DLD1 (cell line): Measurements from ENCODE around the gene SLC27A1.
"Not testable (repeated sequence)": the region's sequence is repeated elsewhere in the genome, so short reads cannot be mapped to it uniquely, and the experiment has no call there.

ENCODE experiments used
- in situ Hi-C: cut with HindIII; loops from 2 replicates; pipeline ENCODE4 v1.10.0; 2017; ENCODE audit warnings: low sequenced_read_pairs

Gene SLC27A1

DNA sequence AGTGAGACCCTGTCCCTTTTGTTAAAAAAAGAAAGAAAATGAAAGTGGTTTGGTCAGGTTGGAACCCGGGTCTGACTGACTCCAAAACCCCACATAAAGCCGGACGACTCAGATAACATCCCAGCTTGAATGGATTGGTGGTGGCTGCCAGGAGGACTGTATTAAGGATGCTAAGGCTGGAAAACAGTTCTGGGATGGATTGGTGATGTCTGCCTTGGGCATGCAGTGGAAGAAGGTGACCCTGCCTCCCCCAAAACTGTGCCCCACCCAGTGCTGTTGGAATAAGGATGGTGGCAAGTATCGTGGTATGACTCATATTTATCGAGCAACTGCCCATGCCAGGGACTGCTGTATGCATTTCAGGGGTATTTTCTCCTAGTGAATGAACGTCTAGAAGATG, 66.6 kb downstream of the SLC27A1 start:
- in situ Hi-C loops: no loop called here

DNA sequence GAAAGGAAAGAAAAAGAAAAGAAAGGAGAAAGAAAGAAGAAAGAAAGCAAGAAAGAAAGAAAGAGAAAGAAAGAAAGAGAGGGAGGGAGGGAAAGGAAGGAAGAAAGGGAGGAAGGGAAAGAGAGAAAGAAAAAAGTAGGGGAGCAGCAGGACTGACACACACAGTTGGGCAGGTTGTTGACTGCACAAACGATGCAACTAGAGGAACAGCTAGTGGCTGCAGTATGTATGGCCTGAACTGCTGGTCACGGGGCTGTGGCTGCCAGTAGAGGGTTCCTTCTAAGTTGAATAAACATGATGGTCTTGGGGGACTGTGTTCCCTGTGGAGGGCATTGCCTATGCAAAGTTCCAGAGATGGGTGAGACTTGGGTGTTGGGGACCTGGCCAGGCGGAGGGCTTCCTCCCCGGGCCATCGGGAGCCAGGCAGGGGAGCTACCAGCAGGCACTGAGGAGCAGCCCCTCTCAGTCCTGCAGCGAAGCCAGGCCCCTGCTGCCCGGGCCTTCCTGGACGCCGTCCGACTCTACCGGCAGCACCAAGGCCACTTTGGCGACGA, 68.4 kb downstream of the SLC27A1 start:
- in situ Hi-C loops: no loop called here

DNA sequence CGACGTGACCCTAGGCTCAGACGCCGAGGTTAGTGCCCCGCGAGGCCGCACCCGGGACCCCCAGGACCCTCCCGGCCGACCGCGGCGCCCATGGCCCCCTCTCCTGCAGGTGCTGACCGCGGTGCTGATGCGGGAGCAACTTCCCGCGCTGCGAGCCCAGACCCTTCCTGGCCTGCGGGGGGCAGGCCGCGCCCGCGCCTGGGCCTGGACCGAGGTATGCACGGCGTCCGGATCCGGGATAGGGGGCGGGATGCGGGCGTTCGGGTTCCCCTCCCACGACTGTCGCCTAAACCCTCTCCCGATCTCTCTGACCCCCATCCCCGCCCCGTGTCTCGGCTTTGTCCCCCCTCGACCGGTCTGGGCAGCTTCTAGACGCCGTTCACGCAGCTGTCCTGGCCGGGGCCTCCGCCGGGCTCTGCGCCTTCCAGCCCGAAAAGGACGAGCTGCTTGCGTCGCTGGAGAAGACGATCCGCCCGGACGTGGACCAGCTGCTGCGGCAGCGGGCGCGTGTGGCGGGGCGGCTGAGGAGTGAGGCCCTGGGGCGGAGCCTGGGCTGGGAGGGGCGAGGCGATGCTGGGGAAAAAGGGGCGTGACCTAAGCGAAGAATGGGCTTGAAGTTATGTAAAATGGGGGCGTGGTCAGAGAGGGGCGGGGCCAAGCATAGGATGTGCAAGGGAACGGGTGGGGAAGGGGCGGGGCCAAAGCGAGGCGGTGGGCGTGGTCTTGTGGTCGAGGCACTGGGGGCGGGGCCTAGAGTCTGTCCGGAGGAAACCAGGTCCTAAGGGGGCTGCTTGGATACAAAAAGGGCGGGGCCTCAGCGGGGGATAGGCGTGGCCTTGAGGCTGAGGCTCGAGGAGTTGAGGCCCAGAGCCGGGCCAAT, 69.2 kb downstream of the SLC27A1 start:
- in situ Hi-C loops: no loop called here

DNA sequence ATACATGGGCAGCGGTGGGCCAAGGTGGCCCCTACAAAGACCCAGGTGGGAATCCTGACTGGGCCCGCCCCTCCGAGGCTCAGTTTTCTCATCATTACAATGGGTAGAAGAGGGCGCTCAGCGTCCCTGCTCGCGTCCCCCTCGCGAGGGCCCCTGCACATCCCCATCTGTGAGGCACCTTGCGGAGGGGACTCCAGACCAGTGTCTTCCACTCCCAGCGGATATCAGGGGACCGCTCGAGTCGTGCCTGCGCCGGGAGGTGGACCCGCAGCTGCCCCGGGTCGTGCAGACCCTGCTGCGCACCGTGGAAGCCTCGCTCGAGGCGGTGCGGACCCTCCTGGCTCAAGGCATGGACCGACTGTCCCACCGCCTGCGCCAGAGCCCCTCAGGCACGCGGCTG, 69.8 kb downstream of the SLC27A1 start:
- in situ Hi-C loops: no loop called here

DNA sequence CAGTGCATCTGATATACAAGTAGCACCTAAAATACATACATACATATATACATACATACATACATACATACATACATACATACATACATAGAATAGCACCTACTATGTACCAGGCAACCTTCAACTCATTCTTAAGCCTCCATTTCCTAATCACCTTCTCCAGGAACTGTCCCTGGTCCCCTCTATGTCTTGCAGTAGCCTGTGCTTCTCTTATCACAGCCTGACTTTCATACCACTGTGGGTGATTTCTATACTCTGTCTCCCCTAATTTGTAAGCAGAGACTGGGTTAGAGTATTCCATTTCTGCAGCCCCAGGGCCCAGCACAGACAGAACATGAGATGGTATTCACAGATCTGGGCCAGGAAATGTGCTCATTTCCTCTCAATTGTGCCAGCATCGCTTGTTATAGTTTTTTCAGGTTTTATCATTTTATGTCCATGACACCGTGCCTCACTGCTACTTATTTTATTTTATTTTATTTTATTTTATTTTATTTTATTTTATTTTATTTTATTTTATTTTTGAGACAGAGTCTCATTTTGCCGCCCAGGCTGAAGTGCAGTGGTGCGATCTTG, 70.9 kb downstream of the SLC27A1 start:
- in situ Hi-C loops: no loop called here

DNA sequence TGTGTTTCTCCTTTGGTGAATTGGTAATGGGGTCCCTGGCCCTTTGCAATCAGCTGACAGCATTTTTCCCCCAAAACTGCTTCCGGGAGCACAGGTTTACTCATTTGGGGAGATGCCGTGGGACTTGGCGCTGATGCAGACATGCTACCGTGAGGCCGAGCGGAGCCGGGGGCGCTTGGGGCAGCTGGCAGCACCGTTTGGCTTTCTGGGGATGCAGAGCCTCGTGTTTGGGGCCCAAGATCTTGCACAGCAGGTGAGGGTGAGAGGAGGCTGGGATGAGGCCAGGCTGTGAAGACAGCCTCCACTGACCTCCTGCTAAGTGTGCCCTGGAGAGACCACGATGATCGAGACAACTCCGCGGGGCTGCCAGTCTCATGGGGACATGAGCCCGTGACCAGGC, 71.7 kb downstream of the SLC27A1 start:
- in situ Hi-C loops: no loop called here

DNA sequence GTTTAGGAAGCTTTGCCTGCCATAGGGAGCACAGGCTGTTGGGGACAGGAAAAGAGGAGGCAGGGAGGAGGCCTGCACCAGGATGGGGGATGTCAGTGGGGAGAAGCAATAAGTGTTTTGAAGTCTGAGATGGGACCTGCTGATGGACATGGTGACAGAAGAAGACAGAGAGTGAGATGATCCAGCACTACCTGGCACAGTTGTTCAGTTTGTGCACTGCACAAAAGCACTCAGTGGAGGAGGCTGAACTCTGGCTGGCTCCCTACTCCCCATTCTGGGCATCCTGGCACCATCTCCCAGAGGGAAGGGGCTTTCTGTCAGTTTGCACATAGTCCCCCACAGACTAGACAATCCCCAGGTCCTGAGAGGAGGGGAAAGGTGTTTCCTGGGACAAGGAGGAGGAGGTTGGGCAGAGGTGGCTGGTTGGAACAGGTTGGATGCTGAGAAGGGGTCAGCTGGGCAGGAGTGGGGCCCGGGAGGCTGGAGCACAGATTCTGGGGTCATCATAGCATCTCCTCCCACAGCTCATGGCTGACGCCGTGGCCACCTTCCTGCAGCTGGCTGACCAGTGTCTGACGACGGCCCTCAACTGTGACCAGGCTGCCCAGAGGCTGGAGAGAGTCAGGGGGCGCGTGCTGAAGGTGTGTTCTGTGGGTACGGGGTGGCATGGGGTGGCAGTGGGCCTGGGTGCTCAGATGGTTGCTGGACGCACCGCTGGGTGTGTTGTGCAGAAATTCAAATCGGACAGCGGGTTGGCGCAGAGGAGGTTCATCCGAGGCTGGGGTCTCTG, 72.7 kb downstream of the SLC27A1 start:
- in situ Hi-C loops: no loop called here

DNA sequence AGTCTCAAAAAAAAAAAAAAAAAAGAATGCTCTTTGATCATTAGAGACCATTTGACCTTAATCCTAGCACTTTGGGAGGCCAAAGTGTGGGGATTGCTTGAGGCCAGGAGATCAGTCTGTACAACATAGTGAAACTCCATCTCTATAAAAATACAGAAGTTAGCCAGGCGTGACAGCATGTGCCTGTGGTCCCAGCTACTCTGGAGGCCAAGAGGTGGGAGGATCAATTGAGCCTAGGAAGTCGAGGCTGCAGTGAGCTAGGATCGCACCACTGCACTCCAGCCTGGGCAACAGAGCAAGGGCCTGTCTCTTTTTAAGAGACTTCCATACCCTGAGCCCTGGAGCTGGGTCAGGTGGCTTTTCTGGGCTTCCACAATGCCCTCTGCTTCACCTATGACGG, 73.7 kb downstream of the SLC27A1 start:
- in situ Hi-C loops: no loop called here

DNA sequence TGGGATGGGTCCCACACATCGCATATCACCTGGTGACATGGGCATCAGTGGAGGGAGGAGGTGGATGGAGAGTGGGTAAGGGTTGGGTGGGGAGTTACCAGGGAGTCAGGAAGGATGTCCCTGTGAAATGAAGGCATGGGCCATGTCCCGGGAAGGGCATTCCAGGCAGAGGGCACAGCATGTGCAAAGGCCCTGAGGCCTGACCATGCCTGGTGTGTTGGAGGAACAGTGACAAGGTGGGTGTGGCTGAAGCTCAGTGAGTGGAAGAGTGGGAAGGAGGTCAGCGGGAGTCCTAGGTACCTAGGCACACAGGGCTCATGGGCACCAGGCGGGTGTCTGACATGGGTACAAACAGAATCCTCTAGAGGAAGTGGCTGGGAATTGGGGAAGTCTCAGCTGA, 74.1 kb downstream of the SLC27A1 start:
- in situ Hi-C loops: no loop called here

DNA sequence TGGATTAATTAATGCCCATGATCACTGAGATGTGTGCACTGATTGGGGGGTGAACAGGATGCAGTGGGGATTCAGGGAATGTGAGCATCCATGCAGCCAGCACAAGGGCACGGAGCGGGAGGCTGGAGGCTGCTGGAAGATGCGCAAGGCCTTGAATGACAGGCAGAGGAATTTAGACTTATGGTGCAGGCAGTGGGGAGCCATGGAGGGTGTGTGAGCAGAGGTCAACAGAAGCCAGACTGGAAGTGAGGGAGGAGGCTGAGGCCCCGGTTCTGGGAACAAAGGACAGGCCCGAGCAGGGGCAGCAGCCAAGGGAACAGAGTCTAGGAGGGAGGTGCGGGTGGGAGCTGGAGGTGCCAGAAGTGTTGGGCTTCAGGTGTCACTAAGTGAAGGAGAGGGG, 77.8 kb downstream of the SLC27A1 start:
- in situ Hi-C loops: no loop called here

DNA sequence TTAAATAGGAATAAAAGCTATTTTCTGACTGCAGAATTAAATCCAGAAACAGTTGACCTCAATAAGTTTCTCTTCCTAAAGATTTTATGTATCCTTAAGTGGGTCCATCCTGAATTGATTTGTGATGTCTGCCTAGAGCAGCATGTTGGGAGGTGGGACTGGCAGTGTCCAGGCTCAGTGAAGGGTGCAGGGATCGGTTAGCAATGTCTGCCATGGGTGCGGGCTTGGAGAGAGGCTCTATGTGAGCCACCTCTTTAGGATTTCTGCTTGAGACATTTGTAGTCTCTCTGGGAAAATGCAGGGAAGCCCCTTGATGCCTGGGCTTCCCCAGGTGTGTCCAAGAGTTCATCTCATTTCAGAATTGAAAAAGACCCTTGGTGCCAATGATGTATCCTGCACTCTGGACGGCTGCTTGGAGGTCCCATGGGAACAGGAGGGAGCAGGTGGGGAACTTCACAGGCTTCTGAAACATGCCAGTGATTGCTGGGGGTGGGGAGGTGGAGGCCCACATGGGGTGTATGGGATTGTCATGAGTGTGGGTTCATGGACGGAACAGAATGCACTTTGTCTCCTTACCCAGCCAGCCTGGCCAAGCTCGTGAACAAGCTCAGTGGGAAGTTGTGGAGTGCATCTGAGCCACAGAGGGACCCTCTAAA, 78.9 kb downstream of the SLC27A1 start:
- in situ Hi-C loops: no loop called here

DNA sequence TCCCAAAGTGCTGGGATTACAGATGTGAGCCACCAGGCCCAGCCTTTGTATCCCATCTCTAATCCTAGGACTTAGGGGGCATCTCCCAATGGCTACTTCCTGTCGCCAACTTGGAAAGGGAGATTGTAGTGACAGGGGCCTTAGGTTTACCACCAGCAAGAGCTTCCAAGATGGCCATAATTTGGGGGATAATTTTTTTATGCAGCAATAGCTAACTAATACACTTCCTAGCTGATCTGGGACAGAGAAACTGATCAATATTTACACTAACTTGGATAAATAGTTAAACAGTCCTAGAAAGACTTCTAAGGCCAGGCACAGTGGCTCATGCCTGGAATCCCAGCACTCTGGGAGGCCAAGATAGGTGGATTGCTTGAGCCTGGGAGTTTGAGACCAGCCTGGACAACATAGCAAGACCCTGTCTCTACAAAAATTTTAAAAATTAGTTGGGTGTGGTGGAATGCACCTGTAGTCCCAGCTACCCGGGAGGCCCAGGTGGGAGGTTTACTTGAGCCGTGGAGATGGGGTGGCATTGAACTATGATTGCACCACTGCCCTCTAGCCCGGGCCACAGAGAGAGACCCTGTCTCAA, 79.8 kb downstream of the SLC27A1 start:
- in situ Hi-C loops: no loop called here

DNA sequence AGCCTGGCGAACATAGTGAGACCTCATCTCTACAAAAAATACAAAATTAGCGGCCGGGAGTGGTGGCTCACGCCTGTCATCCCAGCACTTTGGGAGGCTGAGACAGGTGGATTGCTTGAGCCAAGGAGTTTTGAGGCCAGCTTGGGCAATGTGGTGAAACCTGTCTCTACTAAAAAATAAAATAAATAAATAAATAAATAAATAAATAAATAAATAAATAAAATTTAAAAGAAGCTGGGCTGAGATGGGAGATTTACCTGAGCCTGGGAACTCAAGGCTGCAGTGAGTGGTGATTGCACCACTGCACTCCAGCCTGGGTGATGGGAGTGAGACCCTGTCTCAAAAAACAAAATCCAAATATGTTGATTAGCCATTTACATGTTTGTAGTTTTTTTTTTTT, 82.4 kb downstream of the SLC27A1 start:
- in situ Hi-C loops: not testable (repeated sequence)

DNA sequence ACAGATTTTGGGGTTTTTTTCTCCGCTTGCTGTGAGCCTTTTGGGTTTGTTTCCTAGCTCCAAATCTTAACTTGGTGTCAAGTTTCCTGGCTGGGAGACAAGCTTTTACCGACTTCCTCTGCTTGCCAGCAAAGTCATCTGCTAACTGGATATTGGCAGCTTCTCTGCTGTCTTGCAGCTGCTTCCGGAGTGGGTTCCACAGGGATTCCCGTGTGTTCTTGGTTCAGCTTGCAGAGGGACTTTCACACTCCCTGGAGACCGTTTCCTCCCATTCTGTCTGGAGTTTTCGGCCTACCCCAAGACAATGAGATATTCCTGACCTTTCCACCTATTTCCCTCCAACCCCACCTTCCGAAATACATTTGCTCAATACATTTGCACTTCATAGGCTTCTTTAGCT, 82.9 kb downstream of the SLC27A1 start:
- in situ Hi-C loops: no loop called here

DNA sequence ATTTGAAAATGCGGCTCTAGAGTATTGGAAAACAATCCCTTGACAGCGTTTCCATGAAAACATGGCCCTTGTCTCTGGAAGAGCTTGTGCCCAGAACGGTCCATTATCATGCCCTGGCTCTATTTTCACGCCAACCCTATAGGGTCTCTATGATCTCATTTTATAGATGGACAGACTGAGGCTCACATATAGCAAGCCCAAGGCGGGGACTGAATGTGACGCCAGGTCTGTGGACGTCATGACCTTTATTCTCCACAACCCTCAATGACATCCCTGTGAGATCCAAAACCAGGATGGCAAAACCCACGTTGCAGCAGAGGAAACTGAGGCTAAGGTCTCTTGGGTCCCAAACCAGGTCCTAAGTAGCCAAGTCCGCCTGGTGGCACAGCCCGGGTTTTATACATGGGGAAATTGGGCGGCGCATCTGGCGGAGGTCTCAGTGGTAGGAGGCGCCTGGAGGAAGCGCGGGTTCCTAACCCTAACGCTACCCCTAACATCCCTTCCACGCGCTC, 84.7 kb downstream of the SLC27A1 start:
- in situ Hi-C loops: no loop called here

DNA sequence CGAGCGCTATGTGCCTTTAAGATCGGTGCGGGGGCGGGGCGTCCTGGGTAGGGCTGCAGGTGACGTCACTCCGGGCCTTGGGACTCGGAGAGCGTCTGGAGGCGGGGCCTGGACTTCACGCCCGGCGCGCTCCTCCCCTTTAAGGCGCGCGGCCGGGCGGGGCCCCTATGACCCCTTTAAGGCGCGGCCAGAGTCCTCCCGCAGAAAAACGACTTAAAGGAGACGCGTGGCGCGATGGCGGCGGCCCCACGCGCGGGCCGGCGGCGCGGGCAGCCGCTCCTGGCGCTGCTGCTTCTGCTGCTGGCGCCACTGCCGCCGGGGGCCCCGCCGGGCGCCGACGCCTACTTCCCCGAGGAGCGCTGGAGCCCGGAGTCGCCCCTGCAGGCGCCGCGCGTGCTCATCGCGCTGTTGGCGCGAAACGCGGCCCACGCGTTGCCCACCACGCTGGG, 85.2 kb downstream of the SLC27A1 start, which contains the start of gene COLGALT1:
COLGALT1 (plus strand) TSS at position 170 of the 449 bp plus-strand sequence; CDS start at position 235, 65 bp downstream.
- in situ Hi-C loops: no loop called here
